Activated B cell treated with CpG ODN at 0.5 μM for 24 hours (primary cell): ENCODE results near the gene CAMTA1. TPM values are rescaled to one million over a fixed set of nuclear protein-coding genes. Genes with fewer than 3 reads are reported as not detected.

Experiments used
- ATAC-seq: fragments of 200-7000 bp; cut with Tn5 transposase; one replicate; pipeline ENCODE4 v1.10.0; 2021; ENCODE audit warnings: low read depth, mild to moderate bottlenecking, moderate library complexity
- CTCF ChIA-PET: fragments of 350-600 bp; sonication (Branson Sonifier 250); formaldehyde crosslinking; loops from one replicate; lab custom pipeline; 2021; ENCODE audit warnings: antibody characterized with exemption; lab: Charles Lee
- POLR2A ChIA-PET: fragments of 350-600 bp; sonication (Branson Sonifier 250); formaldehyde crosslinking; loops from one replicate; lab custom pipeline; 2021; ENCODE audit warnings: antibody characterized with exemption; lab: Charles Lee
- DNase-seq: peaks from one replicate; pipeline ENCODE4 v3.0.0; 2022
- H3K27ac Mint-ChIP-seq: one replicate; pipeline ENCODE4 v1.8.0; 2020; ENCODE audit warnings: mixed read lengths
- H3K27me3 Mint-ChIP-seq: one replicate; pipeline ENCODE4 v1.8.0; 2021; ENCODE audit warnings: mixed read lengths
- H3K36me3 Mint-ChIP-seq: one replicate; pipeline ENCODE4 v1.8.0; 2021; ENCODE audit warnings: low read depth, mixed read lengths
- H3K4me1 Mint-ChIP-seq: one replicate; pipeline ENCODE4 v1.8.0; 2021; ENCODE audit warnings: mixed read lengths
- H3K4me3 Mint-ChIP-seq: one replicate; pipeline ENCODE4 v1.8.0; 2020; ENCODE audit warnings: mild to moderate bottlenecking, mixed read lengths
- H3K9me3 Mint-ChIP-seq: one replicate; pipeline ENCODE4 v1.8.0; 2020; ENCODE audit warnings: mixed read lengths
- intact Hi-C: fragments of 100-400 bp; cut with micrococcal nuclease; formaldehyde crosslinking; loops from one replicate; pipeline ENCODE4 v1.15.1; 2024
- total RNA-seq: library from RNA; stranded (reverse); gene quantifications from 2 replicates; pipeline ENCODE4 v1.2.3, GENCODE V29; 2022
- TF ChIP-seq, protein P1 (sequence below): fragments of 200-600 bp; IDR thresholded peaks from one replicate; pipeline ENCODE4 v1.8.0; 2022; ENCODE audit warnings: antibody characterized with exemption, mild to moderate bottlenecking

Gene CAMTA1
- total RNA-seq, 1 donor from 2014 or later = 49.8 TPM

GRCh38 chr1:7436056-7437005, 651.1 kb downstream of the CAMTA1 start:
- DNase-seq = no peak
- ChIA-PET POLR2A (no interaction called here), CTCF (no interaction called here)
- Mint-ChIP-seq H3K27me3 (no peaks in the 10 kb centered on the region), H3K36me3 (no peaks in the 10 kb centered on the region), H3K9me3 (no peaks in the 10 kb centered on the region), H3K27ac (no peak overlapping the region), H3K4me1 (no peaks in the 10 kb centered on the region), H3K4me3 (no peak overlapping the region)
- no peak for ATAC-seq
- intact Hi-C loops = no loop called here
- TF ChIP-seq, protein P1, sequence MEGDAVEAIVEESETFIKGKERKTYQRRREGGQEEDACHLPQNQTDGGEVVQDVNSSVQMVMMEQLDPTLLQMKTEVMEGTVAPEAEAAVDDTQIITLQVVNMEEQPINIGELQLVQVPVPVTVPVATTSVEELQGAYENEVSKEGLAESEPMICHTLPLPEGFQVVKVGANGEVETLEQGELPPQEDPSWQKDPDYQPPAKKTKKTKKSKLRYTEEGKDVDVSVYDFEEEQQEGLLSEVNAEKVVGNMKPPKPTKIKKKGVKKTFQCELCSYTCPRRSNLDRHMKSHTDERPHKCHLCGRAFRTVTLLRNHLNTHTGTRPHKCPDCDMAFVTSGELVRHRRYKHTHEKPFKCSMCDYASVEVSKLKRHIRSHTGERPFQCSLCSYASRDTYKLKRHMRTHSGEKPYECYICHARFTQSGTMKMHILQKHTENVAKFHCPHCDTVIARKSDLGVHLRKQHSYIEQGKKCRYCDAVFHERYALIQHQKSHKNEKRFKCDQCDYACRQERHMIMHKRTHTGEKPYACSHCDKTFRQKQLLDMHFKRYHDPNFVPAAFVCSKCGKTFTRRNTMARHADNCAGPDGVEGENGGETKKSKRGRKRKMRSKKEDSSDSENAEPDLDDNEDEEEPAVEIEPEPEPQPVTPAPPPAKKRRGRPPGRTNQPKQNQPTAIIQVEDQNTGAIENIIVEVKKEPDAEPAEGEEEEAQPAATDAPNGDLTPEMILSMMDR = no peak

DNA sequence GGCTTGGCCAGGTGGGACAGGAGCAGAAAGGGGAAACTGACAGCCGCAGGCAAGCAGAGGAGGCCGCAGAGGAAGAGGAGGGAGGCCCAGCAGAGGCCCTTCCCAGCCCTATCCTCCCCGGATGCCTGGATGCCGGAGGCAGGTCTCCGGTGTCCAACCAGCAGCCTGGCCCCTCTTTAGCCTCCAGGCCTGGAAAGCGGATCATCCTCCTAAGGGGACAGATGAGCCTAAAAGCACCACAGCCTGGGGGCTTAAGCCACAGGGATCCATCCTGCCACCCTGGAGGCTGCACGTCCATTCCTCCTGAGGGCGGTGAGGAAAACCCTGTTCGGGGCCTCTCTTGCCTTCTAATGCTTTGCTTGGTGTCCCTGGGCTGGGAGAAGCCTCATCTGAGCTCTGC, 651.8 kb downstream of the CAMTA1 start:
- intact Hi-C loops = no loop called here
- Mint-ChIP-seq H3K27me3 (no peaks in the 10 kb centered on the region), H3K27ac (no peak overlapping the region), H3K4me1 (no peaks in the 10 kb centered on the region), H3K36me3 (no peaks in the 10 kb centered on the region), H3K9me3 (no peaks in the 10 kb centered on the region), H3K4me3 (no peak overlapping the region)
- ATAC-seq (no peak), DNase-seq (no peak)
- TF ChIP-seq, protein P1 = no peak
- POLR2A ChIA-PET = no interaction called here
- CTCF ChIA-PET = no interaction called here

- H3K4me1 Mint-ChIP-seq = no peaks in the 10 kb centered on the region
- no peak overlapping the region for H3K27ac Mint-ChIP-seq
- intact Hi-C loops = no loop called here
- H3K9me3 Mint-ChIP-seq = no peaks in the 10 kb centered on the region
- H3K4me3 Mint-ChIP-seq = no peak overlapping the region
- ChIA-PET CTCF (no interaction called here), POLR2A (no interaction called here)
- no peak for DNase-seq
- H3K27me3 Mint-ChIP-seq = no peaks in the 10 kb centered on the region
- H3K36me3 Mint-ChIP-seq = no peaks in the 10 kb centered on the region
- TF ChIP-seq, protein P1 = no peak
- no peak for ATAC-seq
These were observed 652.5 kb downstream of the CAMTA1 start for GRCh38 chr1:7437608-7438395.

DNA sequence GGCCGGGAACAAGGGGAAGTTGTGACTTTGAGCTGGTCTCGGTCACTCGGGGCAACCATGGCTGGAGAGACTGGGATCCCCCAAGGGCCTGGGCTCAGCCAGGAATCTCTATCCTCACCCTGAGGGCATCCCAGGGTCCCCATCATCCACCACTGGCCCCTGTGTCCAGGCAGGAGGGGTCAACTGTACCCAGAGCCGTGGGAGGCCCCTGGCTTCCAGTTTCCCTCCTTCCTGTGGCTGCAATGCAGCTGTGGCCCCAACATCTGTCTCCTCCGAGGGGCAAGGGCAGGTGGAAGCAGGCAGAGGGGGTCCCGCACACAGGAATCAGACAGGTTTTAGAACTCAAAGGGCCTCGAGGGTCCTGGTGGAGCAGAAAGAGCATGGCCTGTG, 653.1 kb downstream of the CAMTA1 start:
- H3K27me3 Mint-ChIP-seq = no peaks in the 10 kb centered on the region

More for the DNA sequence above, 653.1 kb downstream of the CAMTA1 start:
- H3K27ac Mint-ChIP-seq = no peak overlapping the region
- DNase-seq = no peak
- H3K4me3 Mint-ChIP-seq = no peak overlapping the region
- no peaks in the 10 kb centered on the region for H3K36me3 Mint-ChIP-seq
- ATAC-seq = no peak
- H3K9me3 Mint-ChIP-seq = no peaks in the 10 kb centered on the region
- TF ChIP-seq, protein P1 = no peak
- intact Hi-C loops = no loop called here
- H3K4me1 Mint-ChIP-seq = no peaks in the 10 kb centered on the region
- CTCF ChIA-PET = no interaction called here
- POLR2A ChIA-PET = no interaction called here
